GM23338 (cell line): Measurements from ENCODE around the gene TMEM200A. TPM values are rescaled to one million over a fixed set of nuclear protein-coding genes. Genes with fewer than 3 reads are reported as not detected.

Experiments used
- ATAC-seq: fragments of 200-7000 bp; cut with Tn5 transposase; 3 replicates; pipeline ENCODE4 v1.9.1; 2020
- DNase-seq: peaks from one replicate; pipeline ENCODE4 v3.0.0-alpha.2; 2015; ENCODE audit warnings: low spot score
- H2AFZ ChIP-seq: fragments of 200-600 bp; sonication (generic); 2 replicates; pipeline ENCODE4 v1.8.0; 2016; ENCODE audit warnings: antibody characterized with exemption, mild to moderate bottlenecking, moderate library complexity
- H3F3A ChIP-seq: fragments of 200-600 bp; sonication (generic); replicated peaks from 2 replicates; pipeline ENCODE4 v1.8.0; 2017; ENCODE audit warnings: antibody characterized with exemption, mixed run types, low read depth
- H3K27ac ChIP-seq: fragments of 200-600 bp; sonication (generic); 2 replicates; pipeline ENCODE4 v1.6.1; 2016; ENCODE audit warnings: low read depth
- H3K27me3 ChIP-seq: fragments of 200-600 bp; sonication (generic); 2 replicates; pipeline ENCODE4 v1.8.0; 2016; ENCODE audit warnings: mild to moderate bottlenecking, mixed run types, moderate library complexity; ENCODE audit not compliant: insufficient read depth
- H3K36me3 ChIP-seq: fragments of 200-600 bp; sonication (generic); 2 replicates; pipeline ENCODE4 v1.8.0; 2016; ENCODE audit warnings: mild to moderate bottlenecking; ENCODE audit not compliant: insufficient read depth
- H3K4me1 ChIP-seq: fragments of 200-600 bp; sonication (generic); 2 replicates; pipeline ENCODE4 v1.8.0; 2016; ENCODE audit warnings: mild to moderate bottlenecking, moderate library complexity; ENCODE audit not compliant: insufficient read depth
- H3K4me2 ChIP-seq: fragments of 200-600 bp; sonication (generic); 2 replicates; pipeline ENCODE4 v1.7.1; 2017; ENCODE audit warnings: mixed run types
- H3K4me3 ChIP-seq: fragments of 200-600 bp; sonication (generic); 2 replicates; pipeline ENCODE4 v1.6.1; 2016; ENCODE audit warnings: mixed run types
- H3K79me2 ChIP-seq: fragments of 200-600 bp; sonication (generic); replicated peaks from 2 replicates; pipeline ENCODE4 v1.8.0; 2017; ENCODE audit warnings: mild to moderate bottlenecking; ENCODE audit not compliant: insufficient read depth
- H3K9me2 ChIP-seq: fragments of 200-600 bp; sonication (generic); 2 replicates; pipeline ENCODE4 v1.8.0; 2017; ENCODE audit not compliant: insufficient read depth
- H4K20me1 ChIP-seq: fragments of 200-600 bp; sonication (generic); replicated peaks from 2 replicates; pipeline ENCODE4 v1.8.0; 2017; ENCODE audit warnings: mild to moderate bottlenecking; ENCODE audit not compliant: insufficient read depth
- H3K27ac Mint-ChIP-seq: 2 replicates; pipeline ENCODE4 v1.8.0; 2020; ENCODE audit warnings: inconsistent platforms, mild to moderate bottlenecking, moderate library complexity, mixed read lengths
- H3K27me3 Mint-ChIP-seq: 3 replicates; pipeline ENCODE4 v1.8.0; 2022; ENCODE audit warnings: low read depth, mild to moderate bottlenecking, moderate library complexity, mixed read lengths, inconsistent platforms; ENCODE audit not compliant: insufficient read depth, poor library complexity
- H3K36me3 Mint-ChIP-seq: 3 replicates; pipeline ENCODE4 v1.8.0; 2021; ENCODE audit warnings: low read depth, mild to moderate bottlenecking, inconsistent platforms, moderate library complexity, mixed read lengths
- H3K4me1 Mint-ChIP-seq: 3 replicates; pipeline ENCODE4 v1.8.0; 2020; ENCODE audit warnings: mild to moderate bottlenecking, inconsistent platforms, mixed read lengths
- H3K4me3 Mint-ChIP-seq: 3 replicates; pipeline ENCODE4 v1.8.0; 2021; ENCODE audit warnings: moderate library complexity, mild to moderate bottlenecking, inconsistent platforms, mixed read lengths
- H3K9me3 Mint-ChIP-seq: 3 replicates; pipeline ENCODE4 v1.8.0; 2020; ENCODE audit warnings: moderate library complexity, mild to moderate bottlenecking, inconsistent platforms, mixed read lengths
- CREB1 ChIP-seq: fragments of 250-450 bp; sonication (Bioruptor Pico); IDR thresholded peaks from 2 replicates; pipeline ENCODE4 v1.5.0; 2020; ENCODE audit warnings: low read depth, mild to moderate bottlenecking, moderate library complexity
- CTCF ChIP-seq, 2 experiments: fragments of 200-600 bp in 1 of 2; sonication (generic) in 1 of 2; conservative IDR thresholded peaks; 2 replicates each; pipeline versions ENCODE4 v1.5.1 to v1.6.1; 2016 to 2017; ENCODE audit warnings: antibody characterized with exemption in 2 of 2, low read depth in 2 of 2, mild to moderate bottlenecking in 2 of 2, moderate library complexity in 1 of 2
- EZH2 ChIP-seq: fragments of 200-600 bp; sonication (generic); IDR thresholded peaks from one replicate; pipeline ENCODE4 v1.8.0; 2017; ENCODE audit warnings: antibody characterized with exemption, mild to moderate bottlenecking, low read depth; ENCODE audit not compliant: unreplicated experiment
- EZH2phosphoT487 ChIP-seq: fragments of 200-600 bp; sonication (generic); IDR thresholded peaks from one replicate; pipeline ENCODE4 v1.8.1; 2018; ENCODE audit warnings: antibody characterized with exemption; ENCODE audit not compliant: unreplicated experiment
- JUNB ChIP-seq: IDR thresholded peaks from one replicate; pipeline ENCODE4 v1.6.1; 2016; ENCODE audit warnings: antibody characterized with exemption; ENCODE audit not compliant: unreplicated experiment
- ZNF114 ChIP-seq: fragments of 250-450 bp; sonication (Bioruptor Pico); IDR thresholded peaks from 2 replicates; pipeline ENCODE4 v1.5.0; 2020; ENCODE audit warnings: mild to moderate bottlenecking, moderate library complexity
- ZNF331 ChIP-seq: fragments of 250-450 bp; sonication (Bioruptor Pico); IDR thresholded peaks from 2 replicates; pipeline ENCODE4 v1.5.0; 2020; ENCODE audit warnings: low read depth, mild to moderate bottlenecking, moderate library complexity
- polyA plus RNA-seq: library from polyadenylated mRNA; unstranded; fragments of >200 nt; fragmentation: Nextera tagmentation; extraction: Ambion mirVana; gene quantifications from 2 replicates; pipeline ENCODE4 v1.2.1, GENCODE V29; 2016
- total RNA-seq: library from RNA; depleted of rRNA; stranded (reverse); fragments of >200 nt; shearing (Covaris generic); gene quantifications from 2 replicates; pipeline ENCODE4 v1.2.3, GENCODE V29; 2014
- TF ChIP-seq, protein P1 (sequence below): fragments of 250-450 bp; sonication (Bioruptor Pico); IDR thresholded peaks from 2 replicates; pipeline ENCODE4 v1.5.0; 2020; ENCODE audit warnings: mild to moderate bottlenecking, moderate library complexity

TMEM200A gene
- total and polyA plus RNA-seq, 2 experiments from 2014 or later, result 7.1 to 22.7 TPM

DNA sequence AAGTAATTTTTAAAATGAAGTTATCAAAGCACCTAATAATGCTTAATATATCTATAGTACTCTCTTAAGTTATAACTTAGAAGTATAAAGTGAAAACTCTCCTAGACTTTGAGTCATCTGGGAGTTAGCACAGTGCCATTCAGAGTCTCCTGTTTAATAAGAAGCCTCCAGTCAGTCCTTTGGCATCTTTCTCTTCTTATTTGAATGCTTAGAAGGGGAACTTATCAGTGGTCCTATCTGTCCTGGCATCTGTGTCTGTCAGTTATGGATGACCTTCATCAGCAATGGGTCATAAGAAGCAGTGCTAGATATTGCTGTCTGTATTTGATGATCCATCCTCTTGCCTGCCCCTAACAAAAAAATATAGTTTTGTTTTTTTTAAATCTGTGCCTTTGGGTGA lies 15.2 kb downstream of the TMEM200A start (continued):
- TF ChIP-seq, protein P1, sequence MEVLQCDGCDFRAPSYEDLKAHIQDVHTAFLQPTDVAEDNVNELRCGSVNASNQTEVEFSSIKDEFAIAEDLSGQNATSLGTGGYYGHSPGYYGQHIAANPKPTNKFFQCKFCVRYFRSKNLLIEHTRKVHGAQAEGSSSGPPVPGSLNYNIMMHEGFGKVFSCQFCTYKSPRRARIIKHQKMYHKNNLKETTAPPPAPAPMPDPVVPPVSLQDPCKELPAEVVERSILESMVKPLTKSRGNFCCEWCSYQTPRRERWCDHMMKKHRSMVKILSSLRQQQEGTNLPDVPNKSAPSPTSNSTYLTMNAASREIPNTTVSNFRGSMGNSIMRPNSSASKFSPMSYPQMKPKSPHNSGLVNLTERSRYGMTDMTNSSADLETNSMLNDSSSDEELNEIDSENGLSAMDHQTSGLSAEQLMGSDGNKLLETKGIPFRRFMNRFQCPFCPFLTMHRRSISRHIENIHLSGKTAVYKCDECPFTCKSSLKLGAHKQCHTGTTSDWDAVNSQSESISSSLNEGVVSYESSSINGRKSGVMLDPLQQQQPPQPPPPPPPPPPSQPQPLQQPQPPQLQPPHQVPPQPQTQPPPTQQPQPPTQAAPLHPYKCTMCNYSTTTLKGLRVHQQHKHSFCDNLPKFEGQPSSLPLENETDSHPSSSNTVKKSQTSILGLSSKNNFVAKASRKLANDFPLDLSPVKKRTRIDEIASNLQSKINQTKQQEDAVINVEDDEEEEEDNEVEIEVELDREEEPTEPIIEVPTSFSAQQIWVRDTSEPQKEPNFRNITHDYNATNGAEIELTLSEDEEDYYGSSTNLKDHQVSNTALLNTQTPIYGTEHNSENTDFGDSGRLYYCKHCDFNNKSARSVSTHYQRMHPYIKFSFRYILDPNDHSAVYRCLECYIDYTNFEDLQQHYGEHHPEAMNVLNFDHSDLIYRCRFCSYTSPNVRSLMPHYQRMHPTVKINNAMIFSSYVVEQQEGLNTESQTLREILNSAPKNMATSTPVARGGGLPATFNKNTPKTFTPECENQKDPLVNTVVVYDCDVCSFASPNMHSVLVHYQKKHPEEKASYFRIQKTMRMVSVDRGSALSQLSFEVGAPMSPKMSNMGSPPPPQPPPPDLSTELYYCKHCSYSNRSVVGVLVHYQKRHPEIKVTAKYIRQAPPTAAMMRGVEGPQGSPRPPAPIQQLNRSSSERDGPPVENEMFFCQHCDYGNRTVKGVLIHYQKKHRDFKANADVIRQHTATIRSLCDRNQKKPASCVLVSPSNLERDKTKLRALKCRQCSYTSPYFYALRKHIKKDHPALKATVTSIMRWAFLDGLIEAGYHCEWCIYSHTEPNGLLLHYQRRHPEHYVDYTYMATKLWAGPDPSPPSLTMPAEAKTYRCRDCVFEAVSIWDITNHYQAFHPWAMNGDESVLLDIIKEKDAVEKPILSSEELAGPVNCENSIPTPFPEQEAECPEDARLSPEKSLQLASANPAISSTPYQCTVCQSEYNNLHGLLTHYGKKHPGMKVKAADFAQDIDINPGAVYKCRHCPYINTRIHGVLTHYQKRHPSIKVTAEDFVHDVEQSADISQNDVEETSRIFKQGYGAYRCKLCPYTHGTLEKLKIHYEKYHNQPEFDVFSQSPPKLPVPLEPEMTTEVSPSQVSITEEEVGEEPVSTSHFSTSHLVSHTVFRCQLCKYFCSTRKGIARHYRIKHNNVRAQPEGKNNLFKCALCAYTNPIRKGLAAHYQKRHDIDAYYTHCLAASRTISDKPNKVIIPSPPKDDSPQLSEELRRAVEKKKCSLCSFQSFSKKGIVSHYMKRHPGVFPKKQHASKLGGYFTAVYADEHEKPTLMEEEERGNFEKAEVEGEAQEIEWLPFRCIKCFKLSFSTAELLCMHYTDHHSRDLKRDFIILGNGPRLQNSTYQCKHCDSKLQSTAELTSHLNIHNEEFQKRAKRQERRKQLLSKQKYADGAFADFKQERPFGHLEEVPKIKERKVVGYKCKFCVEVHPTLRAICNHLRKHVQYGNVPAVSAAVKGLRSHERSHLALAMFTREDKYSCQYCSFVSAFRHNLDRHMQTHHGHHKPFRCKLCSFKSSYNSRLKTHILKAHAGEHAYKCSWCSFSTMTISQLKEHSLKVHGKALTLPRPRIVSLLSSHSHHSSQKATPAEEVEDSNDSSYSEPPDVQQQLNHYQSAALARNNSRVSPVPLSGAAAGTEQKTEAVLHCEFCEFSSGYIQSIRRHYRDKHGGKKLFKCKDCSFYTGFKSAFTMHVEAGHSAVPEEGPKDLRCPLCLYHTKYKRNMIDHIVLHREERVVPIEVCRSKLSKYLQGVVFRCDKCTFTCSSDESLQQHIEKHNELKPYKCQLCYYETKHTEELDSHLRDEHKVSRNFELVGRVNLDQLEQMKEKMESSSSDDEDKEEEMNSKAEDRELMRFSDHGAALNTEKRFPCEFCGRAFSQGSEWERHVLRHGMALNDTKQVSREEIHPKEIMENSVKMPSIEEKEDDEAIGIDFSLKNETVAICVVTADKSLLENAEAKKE (CRISPR knock-in tag), result no peak
- TF ChIP-seq JUNB (no peak), ZNF331 (no peak), EZH2 (no peak), ZNF114 (CRISPR knock-in tag) (no peak), EZH2phosphoT487 (no peak)

DNA sequence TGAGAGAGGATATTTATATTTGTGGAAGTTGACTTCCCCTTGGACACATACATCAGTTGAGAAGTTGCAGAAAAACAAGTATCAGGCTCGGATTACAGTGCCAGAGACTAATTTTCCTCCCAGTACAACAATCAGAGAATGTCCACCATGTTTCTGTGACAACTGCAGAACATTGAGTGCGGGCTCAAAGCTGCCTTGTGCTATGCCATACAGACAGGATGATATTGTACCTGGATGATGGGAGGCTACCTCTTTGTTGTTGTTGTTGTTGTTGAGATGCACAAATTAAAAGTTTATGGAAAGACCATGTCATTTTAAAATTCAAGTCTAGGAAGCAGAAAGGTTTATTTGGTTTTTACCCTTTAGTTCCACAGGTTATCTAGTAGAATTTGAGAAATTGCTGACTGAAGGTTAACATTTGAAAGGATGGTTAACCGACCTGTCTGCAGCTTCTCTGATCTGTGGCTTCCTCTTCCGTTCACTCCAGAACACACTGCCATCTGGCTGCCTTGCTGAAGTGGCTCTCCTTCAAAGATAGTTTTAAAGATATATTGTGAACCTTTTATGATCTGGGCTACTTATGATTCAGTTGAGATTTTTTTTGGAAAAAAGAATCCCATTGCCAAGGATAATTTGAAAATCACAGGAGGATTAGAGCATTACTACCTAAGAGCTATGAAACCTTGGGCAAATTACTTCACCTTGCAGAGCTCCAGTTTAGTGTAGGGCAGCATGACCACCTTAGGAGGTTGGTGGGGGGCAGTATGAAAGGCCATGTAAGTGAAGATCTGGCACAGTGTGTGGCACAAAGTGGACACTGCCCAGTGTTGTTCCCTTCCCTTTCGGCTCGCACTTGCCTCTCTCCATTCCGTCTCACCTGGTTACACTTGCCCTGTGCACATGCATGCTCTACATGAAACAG lies 15.9 kb downstream of the TMEM200A start:
- no peak overlapping the region for H3K27ac ChIP-seq
- H3K4me1 Mint-ChIP-seq, result peaks cover 42% of the 10 kb centered on the region
- no peaks in the 10 kb centered on the region for H3K9me3 Mint-ChIP-seq
- H3K27me3 ChIP-seq, result no peaks in the 10 kb centered on the region
- no peaks in the 10 kb centered on the region for H3K9me2 ChIP-seq
- H3K36me3 ChIP-seq, result no peaks in the 10 kb centered on the region
- no peak overlapping the region for H3K4me2 ChIP-seq
- peaks cover 36% of the 10 kb centered on the region for H3K79me2 ChIP-seq
- DNase-seq (no peak), ATAC-seq (no peak)
- peaks cover 2% of the 10 kb centered on the region for H3K27me3 Mint-ChIP-seq
- no peak overlapping the region for H3K4me3 ChIP-seq
- no peak for TF ChIP-seq CREB1 (CRISPR knock-in tag)
- peak in 1 of 2 experiments; percentile 39; a peak in 2 of 4 replicates for TF ChIP-seq CTCF (conservative IDR thresholded peaks at IDR 0.05; ENCODE audit: low read depth in 2 of 2)
- peaks cover 4% of the 10 kb centered on the region; the same call in 2 of the 3 replicates for H3K36me3 Mint-ChIP-seq
- H2AFZ ChIP-seq, result no peak overlapping the region
- H3K4me3 Mint-ChIP-seq, result no peak overlapping the region
- no peaks in the 10 kb centered on the region for H4K20me1 ChIP-seq
- no peaks in the 10 kb centered on the region for H3F3A ChIP-seq
- H3K27ac Mint-ChIP-seq, result no peak overlapping the region
- peaks cover 14% of the 10 kb centered on the region; the same call in 1 of the 2 replicates for H3K4me1 ChIP-seq
